ENCODE data around the gene LRRC7. TPM values are rescaled to one million over a fixed set of nuclear protein-coding genes. Genes with fewer than 3 reads are reported as not detected.

The LRRC7 gene
- total RNA-seq, 1 donor from 2014 or later: 7.8 TPM

GRCh38 chr1:70085521-70085920 is 517.8 kb downstream of the LRRC7 start:
- Mint-ChIP-seq H3K9me3 (ENCODE audit: low read depth) (peaks cover 5% of the 10 kb centered on the region), H3K27me3 (no peaks in the 10 kb centered on the region), H3K4me3 (ENCODE audit: low read depth) (no peak overlapping the region), H3K27ac (no peak overlapping the region), H3K36me3 (ENCODE audit: insufficient read depth) (peaks cover 1% of the 10 kb centered on the region), H3K4me1 (ENCODE audit: low read depth) (no peaks in the 10 kb centered on the region)
- DNase-seq (ENCODE audit: low spot score, unreplicated experiment): no peak
- TF ChIP-seq CTCF (IDR thresholded peaks at IDR 0.05; ENCODE audit: unreplicated experiment): no peak

DNA sequence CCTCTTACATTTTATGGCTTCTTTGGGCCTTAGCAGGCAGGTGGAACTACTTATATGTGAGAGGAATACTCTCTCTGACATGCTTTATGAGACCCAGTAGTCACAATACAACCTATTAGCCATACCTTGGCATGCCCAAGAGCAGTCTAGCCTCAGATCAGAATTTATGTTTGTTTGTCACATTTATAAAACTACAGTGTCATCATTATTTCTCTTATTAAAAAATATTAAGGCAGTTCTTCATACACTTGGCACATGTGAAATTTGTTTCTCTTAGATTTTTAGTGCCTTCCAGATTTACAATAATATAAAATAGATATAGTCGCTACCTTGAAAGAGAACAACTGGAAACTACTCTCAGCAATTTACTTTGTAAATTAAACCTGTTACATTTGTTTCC is 519.2 kb downstream of the LRRC7 start:
- H3K9me3 Mint-ChIP-seq (ENCODE audit: low read depth): peaks cover 5% of the 10 kb centered on the region
- H3K27me3 Mint-ChIP-seq: no peaks in the 10 kb centered on the region
- TF ChIP-seq CTCF (IDR thresholded peaks at IDR 0.05; ENCODE audit: unreplicated experiment): no peak
- no peaks in the 10 kb centered on the region for H3K4me1 Mint-ChIP-seq (ENCODE audit: low read depth)
- no peak overlapping the region for H3K4me3 Mint-ChIP-seq (ENCODE audit: low read depth)
- peaks cover 1% of the 10 kb centered on the region for H3K36me3 Mint-ChIP-seq (ENCODE audit: insufficient read depth)
- no peak for DNase-seq (ENCODE audit: low spot score, unreplicated experiment)
- H3K27ac Mint-ChIP-seq: no peak overlapping the region

DNA sequence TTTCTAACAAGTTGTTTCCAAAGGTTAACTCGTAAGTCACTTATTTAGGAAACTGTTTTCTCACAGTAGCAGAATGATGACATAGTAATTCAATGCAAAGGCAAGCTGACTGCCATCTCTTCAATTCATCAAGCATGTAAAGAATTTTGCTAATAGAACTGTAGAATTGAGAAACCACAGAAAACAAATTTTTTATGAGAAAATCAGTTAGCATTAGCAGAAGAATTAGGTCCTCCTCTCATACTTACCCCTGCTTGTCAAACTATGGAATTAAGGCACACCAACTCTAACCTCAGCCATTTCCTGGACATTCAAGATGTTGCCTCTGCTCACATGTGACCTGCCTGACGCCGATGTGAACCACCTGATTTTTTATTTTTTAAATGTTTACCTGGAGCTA is 522.4 kb downstream of the LRRC7 start:
- DNase-seq (ENCODE audit: low spot score, unreplicated experiment): no peak
- no peaks in the 10 kb centered on the region for H3K27me3 Mint-ChIP-seq
- no peak overlapping the region for H3K27ac Mint-ChIP-seq
- H3K36me3 Mint-ChIP-seq (ENCODE audit: insufficient read depth): no peaks in the 10 kb centered on the region
- no peak for TF ChIP-seq CTCF (IDR thresholded peaks at IDR 0.05; ENCODE audit: unreplicated experiment)
- no peaks in the 10 kb centered on the region for H3K4me1 Mint-ChIP-seq (ENCODE audit: low read depth)
- H3K4me3 Mint-ChIP-seq (ENCODE audit: low read depth): no peak overlapping the region
- no peaks in the 10 kb centered on the region for H3K9me3 Mint-ChIP-seq (ENCODE audit: low read depth)

DNA sequence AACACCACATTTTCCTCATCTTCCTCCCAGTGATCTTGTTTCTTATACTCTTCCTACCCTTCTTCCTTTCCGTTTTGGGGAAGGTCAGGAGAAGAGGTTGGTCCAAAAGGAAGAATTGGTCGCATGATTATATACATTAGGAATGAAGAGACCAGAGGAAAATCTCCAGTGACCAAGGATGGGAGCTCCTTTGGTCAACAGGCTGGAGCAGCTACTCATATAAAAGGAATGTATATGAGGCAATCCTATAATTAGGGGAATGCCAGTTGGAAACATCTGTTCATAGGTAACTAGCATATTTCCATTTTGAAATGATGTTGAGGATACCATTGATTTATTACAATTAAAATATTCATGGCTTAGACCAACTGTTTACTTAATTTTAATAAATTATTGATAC is 523.2 kb downstream of the LRRC7 start:
- no peaks in the 10 kb centered on the region for H3K27me3 Mint-ChIP-seq
- no peak overlapping the region for H3K27ac Mint-ChIP-seq
- no peak for TF ChIP-seq CTCF (IDR thresholded peaks at IDR 0.05; ENCODE audit: unreplicated experiment)
- no peak for DNase-seq (ENCODE audit: low spot score, unreplicated experiment)
- H3K4me3 Mint-ChIP-seq (ENCODE audit: low read depth): no peak overlapping the region
- no peaks in the 10 kb centered on the region for H3K36me3 Mint-ChIP-seq (ENCODE audit: insufficient read depth)
- H3K4me1 Mint-ChIP-seq (ENCODE audit: low read depth): no peaks in the 10 kb centered on the region
- no peaks in the 10 kb centered on the region for H3K9me3 Mint-ChIP-seq (ENCODE audit: low read depth)

GRCh38 chr1:70091811-70092210 is 524.1 kb downstream of the LRRC7 start:
- no peak overlapping the region for H3K4me3 Mint-ChIP-seq (ENCODE audit: low read depth)
- H3K27ac Mint-ChIP-seq: no peak overlapping the region
- no peaks in the 10 kb centered on the region for H3K27me3 Mint-ChIP-seq
- no peaks in the 10 kb centered on the region for H3K36me3 Mint-ChIP-seq (ENCODE audit: insufficient read depth)
- H3K9me3 Mint-ChIP-seq (ENCODE audit: low read depth): no peaks in the 10 kb centered on the region
- H3K4me1 Mint-ChIP-seq (ENCODE audit: low read depth): no peaks in the 10 kb centered on the region
- DNase-seq (ENCODE audit: low spot score, unreplicated experiment): no peak
- no peak for TF ChIP-seq CTCF (IDR thresholded peaks at IDR 0.05; ENCODE audit: unreplicated experiment)

All from progenitor cell of endocrine pancreas (in vitro differentiated cells).